ENCODE data around the gene PRKAR2A.
"Not testable (repeated sequence)": the region's sequence is repeated elsewhere in the genome, so short reads cannot be mapped to it uniquely, and the experiment has no call there.

PRKAR2A gene

DNA sequence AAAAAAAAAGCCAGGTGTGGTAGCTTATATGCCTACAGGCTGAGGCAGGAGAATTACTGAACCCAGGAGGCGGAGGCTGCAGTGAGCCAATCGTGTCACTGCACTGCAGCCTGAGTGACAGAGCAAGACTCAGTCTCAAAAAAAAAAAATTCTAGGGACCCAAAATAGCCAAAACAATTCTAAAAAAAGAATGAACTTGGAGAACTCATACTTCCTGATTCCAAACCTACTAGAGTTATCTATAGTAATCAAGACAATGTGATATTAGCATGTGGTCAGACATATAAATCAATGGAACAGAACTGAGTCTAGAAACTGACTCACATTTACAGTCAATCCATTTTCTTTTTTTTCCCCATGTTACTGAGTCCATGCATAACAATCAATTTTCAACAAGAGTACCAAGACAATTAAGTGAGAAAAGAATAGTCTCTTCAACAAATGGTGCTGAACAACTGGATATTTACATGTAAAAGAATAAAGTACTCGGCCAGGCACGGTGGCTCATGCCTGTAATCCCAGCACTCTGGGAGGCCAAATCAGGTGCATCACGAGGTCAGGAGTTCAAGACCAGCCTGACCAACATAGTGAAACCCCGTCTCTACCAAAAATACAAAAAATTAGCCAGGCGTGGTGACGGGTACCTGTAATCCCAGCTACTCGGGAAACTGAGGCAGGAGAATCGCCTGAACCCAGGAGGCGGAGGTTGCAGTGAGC is 11.9 kb downstream of the PRKAR2A start:
- DNase-seq: no peak

- DNase-seq: no peak
Observed at GRCh38 chr3:48832684-48833083, 15.0 kb downstream of the PRKAR2A start.

GRCh38 chr3:48830715-48831114 is 17.0 kb downstream of the PRKAR2A start:
- DNase-seq: no peak

- not testable (repeated sequence) for DNase-seq
Observed at GRCh38 chr3:48829525-48829924, 18.1 kb downstream of the PRKAR2A start.

DNA sequence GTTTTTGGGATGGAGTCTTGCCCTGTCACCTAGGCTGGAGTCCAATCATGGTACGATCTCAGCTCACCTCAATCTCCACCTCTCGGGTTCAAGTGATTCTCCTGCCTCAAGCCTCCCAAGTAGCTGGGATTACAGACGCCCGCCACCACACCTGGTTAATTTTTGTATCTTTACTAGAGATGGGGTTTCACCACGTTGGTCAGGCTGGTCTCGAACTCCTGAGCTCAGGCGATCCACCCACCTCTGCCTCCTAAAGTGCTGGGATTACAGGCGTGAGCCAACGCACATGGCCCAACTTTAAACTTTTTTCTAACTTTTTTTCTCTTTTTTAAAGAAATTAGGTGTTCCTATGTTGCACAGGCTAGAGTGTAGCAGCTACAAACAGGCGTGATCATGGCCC is 19.8 kb downstream of the PRKAR2A start:
- not testable (repeated sequence) for DNase-seq

DNA sequence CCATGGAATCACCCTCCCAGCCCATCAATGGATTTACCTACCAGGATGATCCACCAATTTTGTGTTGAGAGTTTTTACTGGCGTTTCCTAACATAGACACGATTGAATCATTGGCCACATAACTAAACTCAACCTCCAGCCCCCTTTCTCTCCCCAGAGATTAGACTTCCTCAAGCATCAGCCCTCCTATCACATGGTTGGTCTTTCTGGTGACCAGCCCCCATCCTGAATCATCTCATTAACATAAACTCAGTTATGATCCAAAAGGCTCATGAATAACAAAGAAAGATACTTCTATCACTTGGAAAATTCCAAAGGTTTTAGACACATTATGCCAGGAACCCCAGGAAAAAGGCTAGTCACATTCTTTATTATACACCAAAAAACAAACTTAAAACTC is 21.2 kb downstream of the PRKAR2A start:
- DNase-seq: no peak

GRCh38 chr3:48820612-48821324 is 26.9 kb downstream of the PRKAR2A start:
- DNase-seq: no peak

- no peak for DNase-seq
Observed at GRCh38 chr3:48819234-48820221, 28.1 kb downstream of the PRKAR2A start.

- DNase-seq: no peak
Observed at GRCh38 chr3:48811524-48811923, 36.1 kb downstream of the PRKAR2A start.

DNA sequence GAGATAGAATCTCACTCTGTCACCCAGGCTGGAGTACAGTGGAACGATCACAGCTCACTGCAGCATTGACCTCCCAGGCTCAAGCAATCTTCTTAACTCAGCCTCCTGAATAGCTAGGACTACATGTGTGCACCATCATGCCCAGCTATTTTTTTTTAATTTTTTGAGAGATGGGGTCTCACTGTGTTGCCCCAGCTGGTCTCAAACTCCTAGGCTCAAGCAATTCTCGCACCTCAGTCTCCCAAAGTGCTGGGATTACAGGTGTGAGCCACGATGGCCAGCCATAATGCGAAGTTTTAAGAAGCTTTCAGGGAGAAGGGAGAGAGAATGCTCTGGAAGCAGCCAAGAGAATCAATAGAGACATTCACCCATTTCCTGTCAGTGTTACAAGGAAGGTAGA is 42.7 kb downstream of the PRKAR2A start:
- DNase-seq: no peak

- DNase-seq: not testable (repeated sequence)
Observed at GRCh38 chr3:48800831-48801230, 46.8 kb downstream of the PRKAR2A start.

DNA sequence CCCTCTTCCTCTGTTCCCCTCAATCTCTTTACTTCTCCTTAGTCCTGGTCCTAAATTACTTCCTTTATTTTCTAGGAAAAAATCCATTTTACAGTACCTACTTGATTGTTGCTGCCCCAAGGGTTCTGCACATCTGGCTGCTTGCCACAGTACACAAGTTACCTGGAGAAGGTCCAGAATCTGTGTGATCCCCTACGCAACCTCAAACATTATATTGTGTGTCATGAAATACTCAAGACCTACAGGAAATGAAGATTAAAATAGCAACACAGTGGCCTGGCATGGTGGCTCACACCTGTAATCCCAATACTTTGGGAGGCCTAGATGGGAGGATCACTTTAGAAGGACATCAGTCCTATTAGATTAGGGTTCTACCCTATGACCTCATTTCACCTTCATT is 48.7 kb downstream of the PRKAR2A start:
- DNase-seq: no peak

DNA sequence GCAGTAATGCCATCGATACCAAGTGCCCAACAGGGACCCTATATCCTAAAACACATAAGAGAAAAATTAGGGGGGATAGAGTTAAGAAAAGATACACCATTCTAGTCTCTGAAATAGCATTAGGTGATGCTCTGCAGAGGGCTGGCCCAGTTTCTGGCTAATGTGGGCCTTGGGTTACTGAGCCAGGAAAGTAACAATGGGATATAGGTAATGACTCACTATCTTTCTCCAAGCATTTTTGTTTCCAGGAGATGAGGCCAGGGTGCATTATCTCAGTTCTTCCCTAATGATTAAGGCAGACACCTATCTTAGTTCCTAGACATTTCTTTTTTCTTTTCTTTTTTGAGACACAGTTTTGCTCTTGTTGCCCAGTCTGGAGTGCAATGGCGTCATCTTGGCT is 50.0 kb downstream of the PRKAR2A start:
- DNase-seq: no peak

DNA sequence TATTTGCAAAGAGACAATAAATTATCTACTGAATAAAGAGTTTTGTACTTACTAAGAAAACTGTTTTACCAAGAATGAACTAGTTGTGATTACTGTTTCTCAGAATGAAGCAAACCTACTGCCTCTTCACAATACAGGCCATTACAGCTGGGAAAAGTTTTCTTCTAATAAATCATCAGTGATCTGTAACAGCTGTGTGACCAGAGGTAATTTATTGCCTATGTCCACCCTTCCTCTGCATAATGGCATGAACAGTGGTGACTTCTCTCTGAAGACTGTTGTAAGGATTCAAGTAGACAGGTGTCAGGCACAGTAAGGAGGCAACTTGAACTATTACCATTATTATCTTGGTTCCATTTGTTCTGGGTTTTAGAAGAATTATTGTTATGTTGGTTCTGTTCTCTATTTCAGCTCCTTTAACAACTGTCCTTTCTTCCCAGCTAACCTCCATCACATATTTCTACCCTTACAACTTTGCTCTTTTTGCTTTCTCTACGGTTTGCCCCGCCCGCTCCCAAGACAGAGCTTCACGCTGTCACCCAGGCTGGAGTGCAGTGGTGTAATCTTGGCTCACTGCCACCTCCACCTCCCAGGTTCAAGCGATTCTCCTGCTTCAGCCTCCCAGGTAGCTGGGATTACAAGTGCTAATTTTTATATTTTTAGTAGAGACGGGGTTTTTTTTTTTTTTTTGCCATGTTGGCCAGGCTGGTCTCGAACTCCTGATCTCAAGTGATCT is 51.5 kb downstream of the PRKAR2A start:
- no peak for DNase-seq

DNA sequence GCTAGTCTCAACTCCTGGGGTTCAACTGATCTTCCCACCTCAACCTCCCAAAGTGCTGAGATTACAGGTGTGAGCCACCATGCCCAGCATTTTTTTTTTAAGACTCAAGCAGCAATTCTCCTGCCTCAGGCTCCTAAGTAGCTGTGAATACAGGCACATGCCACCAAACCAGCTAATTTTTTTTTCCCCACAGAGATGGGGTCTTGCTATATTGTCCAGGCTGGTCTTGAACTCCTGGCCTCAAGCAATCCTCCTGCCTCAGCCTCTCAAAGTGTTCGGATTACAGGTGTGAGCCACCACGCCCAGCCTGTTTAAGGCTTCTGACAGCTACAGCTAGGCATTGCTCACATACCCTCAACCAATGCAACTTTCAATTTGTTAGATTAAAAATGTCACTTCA is 54.2 kb downstream of the PRKAR2A start:
- DNase-seq: not testable (repeated sequence)

- no peak for DNase-seq
Observed at GRCh38 chr3:48789665-48790064, 58.0 kb downstream of the PRKAR2A start.

DNA sequence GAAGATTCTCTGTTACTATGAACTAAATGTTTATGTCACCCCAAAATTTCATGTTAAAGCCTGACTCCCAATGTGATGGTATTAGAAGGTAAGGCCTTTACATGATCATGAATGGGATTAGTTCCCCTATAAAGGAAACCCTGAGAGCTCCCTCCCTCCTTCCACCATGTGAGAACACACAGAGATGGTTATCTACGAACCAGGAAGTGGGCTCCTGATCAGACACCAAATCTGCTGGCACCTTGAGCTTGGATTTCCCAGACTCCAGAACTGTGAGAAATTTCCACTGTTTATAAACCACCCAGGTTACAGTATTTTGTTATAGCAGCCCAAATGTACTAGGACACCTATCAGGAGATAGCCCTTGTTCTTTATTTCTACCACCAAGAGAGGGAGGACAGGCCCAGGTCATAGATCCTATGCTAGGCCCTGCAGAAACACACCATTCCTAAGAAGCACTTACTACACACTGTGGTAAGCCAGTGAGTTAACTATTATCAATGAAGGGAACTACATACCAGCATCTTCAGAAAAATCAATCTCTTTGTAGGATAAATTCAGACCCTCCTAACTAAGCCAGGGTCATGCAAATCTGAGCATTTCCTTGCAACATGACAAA is 59.0 kb downstream of the PRKAR2A start:
- no peak for DNase-seq

GRCh38 chr3:48784426-48785120 is 63.1 kb downstream of the PRKAR2A start:
- no peak for DNase-seq

GRCh38 chr3:48783304-48783703 is 64.4 kb downstream of the PRKAR2A start:
- no peak for DNase-seq

DNA sequence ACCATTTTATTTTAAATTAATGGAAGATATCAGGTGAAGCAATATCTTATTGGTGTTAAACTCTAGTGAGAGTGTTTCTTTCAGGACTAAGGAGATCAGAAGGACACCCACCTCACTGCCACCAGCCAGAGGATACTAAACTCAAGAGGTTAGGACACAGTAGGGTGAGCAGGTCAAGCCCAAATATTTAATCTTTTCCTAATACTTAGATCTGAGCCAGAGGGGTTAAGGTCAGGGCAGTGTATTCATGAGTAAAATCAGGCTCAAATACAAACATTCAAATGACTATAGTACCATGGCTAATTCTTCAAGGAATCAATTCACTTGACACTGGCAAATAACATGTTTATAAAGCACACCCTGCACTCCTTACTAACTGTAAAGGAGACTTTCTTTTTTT is 65.6 kb downstream of the PRKAR2A start:
- no peak for DNase-seq

DNA sequence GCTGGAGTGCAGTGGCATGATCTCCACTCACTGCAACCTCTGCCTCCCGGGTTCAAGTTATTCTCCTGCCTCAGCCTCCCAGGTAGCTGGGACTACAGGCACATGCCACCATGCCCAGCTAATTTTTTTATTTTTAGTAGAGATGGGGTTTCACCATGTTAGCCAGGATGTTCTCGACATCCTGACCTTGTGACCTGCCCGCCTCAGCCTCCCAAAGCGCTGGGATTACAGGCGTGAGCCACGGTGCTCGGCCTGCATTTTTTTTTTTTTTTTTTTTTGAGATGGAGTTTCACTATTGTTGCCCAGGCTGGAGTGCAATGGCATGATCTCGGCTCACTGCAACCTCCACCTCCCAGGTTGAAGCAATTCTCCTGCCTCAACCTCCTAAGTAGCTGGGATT is 69.1 kb downstream of the PRKAR2A start:
- DNase-seq: not testable (repeated sequence)

GRCh38 chr3:48776854-48777253 is 70.8 kb downstream of the PRKAR2A start:
- no peak for DNase-seq

Measured in DMS79 (cell line).